ENCODE data around the gene LPA.
"Not testable (repeated sequence)": the region's sequence is repeated elsewhere in the genome, so short reads cannot be mapped to it uniquely, and the experiment has no call there.

The LPA gene

DNA sequence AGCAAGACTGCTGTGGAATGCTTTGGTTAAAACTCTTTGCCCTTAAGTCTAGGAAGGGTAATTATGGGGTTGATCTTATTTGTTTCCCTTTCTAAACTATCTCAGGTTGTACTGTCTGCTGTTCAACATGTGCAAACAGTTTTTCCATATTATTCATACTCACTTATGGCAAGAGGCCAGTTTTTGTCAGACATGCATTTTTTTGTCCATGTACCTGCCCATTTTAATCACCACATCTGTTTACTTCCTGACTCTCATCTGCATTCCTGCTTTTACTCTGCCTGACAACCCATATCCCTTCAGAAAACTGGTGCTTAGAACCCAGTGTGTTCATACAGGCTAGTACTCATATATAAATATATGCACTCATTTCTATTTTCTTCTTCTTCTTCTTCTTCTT lies 80.3 kb downstream of the LPA start:
- H3K4me3 ChIP-seq (replicated peaks; ENCODE audit: insufficient read depth, low read length) = no peak overlapping the region
- H3K27ac ChIP-seq (replicated peaks) = no peak overlapping the region
- TF ChIP-seq GABPA (IDR thresholded peaks at IDR 0.05; ENCODE audit: low read depth) = no peak
- TF ChIP-seq SPI1 (IDR thresholded peaks at IDR 0.05; ENCODE audit: borderline replicate concordance, low read depth) = no peak
- TF ChIP-seq, protein P1, sequence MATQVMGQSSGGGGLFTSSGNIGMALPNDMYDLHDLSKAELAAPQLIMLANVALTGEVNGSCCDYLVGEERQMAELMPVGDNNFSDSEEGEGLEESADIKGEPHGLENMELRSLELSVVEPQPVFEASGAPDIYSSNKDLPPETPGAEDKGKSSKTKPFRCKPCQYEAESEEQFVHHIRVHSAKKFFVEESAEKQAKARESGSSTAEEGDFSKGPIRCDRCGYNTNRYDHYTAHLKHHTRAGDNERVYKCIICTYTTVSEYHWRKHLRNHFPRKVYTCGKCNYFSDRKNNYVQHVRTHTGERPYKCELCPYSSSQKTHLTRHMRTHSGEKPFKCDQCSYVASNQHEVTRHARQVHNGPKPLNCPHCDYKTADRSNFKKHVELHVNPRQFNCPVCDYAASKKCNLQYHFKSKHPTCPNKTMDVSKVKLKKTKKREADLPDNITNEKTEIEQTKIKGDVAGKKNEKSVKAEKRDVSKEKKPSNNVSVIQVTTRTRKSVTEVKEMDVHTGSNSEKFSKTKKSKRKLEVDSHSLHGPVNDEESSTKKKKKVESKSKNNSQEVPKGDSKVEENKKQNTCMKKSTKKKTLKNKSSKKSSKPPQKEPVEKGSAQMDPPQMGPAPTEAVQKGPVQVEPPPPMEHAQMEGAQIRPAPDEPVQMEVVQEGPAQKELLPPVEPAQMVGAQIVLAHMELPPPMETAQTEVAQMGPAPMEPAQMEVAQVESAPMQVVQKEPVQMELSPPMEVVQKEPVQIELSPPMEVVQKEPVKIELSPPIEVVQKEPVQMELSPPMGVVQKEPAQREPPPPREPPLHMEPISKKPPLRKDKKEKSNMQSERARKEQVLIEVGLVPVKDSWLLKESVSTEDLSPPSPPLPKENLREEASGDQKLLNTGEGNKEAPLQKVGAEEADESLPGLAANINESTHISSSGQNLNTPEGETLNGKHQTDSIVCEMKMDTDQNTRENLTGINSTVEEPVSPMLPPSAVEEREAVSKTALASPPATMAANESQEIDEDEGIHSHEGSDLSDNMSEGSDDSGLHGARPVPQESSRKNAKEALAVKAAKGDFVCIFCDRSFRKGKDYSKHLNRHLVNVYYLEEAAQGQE (IDR thresholded peaks at IDR 0.05; ENCODE audit: insufficient replicate concordance, low read depth) = no peak
- no peak for DNase-seq (ENCODE audit: low read depth in 1 of 2, low spot score in 1 of 2)
- H3K27me3 ChIP-seq (ENCODE audit: insufficient read depth, poor library complexity, severe bottlenecking) = no peaks in the 10 kb centered on the region

DNA sequence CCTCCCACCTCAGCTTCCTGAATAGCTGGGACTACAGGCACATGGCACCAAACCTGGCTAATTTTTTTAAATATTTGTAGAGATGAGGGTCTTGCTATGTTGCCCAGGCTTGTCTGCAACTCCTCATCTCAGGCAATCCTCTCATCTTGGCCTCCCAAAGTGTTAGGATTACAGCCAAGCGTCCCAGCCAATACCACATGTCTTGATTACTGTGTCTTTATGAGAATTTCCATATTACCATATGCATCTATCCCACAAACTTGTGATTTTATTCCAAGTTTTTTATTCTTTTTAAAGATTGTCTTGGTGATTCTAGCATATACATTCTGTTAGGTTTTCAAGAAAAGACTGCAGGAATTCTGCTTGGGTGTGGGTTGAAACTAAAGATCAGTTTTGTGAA lies 82.7 kb downstream of the LPA start:
- DNase-seq (ENCODE audit: low read depth in 1 of 2, low spot score in 1 of 2) = no peak
- H3K27me3 ChIP-seq (ENCODE audit: insufficient read depth, poor library complexity, severe bottlenecking) = no peaks in the 10 kb centered on the region
- no peak overlapping the region for H3K4me3 ChIP-seq (replicated peaks; ENCODE audit: insufficient read depth, low read length)
- no peak for TF ChIP-seq GABPA (IDR thresholded peaks at IDR 0.05; ENCODE audit: low read depth)
- TF ChIP-seq SPI1 (IDR thresholded peaks at IDR 0.05; ENCODE audit: borderline replicate concordance, low read depth) = no peak
- TF ChIP-seq, protein P2, sequence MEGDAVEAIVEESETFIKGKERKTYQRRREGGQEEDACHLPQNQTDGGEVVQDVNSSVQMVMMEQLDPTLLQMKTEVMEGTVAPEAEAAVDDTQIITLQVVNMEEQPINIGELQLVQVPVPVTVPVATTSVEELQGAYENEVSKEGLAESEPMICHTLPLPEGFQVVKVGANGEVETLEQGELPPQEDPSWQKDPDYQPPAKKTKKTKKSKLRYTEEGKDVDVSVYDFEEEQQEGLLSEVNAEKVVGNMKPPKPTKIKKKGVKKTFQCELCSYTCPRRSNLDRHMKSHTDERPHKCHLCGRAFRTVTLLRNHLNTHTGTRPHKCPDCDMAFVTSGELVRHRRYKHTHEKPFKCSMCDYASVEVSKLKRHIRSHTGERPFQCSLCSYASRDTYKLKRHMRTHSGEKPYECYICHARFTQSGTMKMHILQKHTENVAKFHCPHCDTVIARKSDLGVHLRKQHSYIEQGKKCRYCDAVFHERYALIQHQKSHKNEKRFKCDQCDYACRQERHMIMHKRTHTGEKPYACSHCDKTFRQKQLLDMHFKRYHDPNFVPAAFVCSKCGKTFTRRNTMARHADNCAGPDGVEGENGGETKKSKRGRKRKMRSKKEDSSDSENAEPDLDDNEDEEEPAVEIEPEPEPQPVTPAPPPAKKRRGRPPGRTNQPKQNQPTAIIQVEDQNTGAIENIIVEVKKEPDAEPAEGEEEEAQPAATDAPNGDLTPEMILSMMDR (IDR thresholded peaks at IDR 0.05; ENCODE audit: insufficient read depth, low read length) = no peak
- TF ChIP-seq, protein P1 (IDR thresholded peaks at IDR 0.05; ENCODE audit: insufficient replicate concordance, low read depth) = no peak
- TF ChIP-seq POLR2AphosphoS5 (IDR thresholded peaks at IDR 0.05; ENCODE audit: low read depth) = no peak
- H3K27ac ChIP-seq (replicated peaks) = no peak overlapping the region

- DNase-seq (ENCODE audit: low read depth in 1 of 2, low spot score in 1 of 2); H3K4me3 ChIP-seq (replicated peaks; ENCODE audit: insufficient read depth, low read length); H3K27ac ChIP-seq (replicated peaks); H3K27me3 ChIP-seq (ENCODE audit: insufficient read depth, poor library complexity, severe bottlenecking): not testable (repeated sequence)
Measured at GRCh38 chr6:160578515-160578914, 85.6 kb downstream of the LPA start.

DNA sequence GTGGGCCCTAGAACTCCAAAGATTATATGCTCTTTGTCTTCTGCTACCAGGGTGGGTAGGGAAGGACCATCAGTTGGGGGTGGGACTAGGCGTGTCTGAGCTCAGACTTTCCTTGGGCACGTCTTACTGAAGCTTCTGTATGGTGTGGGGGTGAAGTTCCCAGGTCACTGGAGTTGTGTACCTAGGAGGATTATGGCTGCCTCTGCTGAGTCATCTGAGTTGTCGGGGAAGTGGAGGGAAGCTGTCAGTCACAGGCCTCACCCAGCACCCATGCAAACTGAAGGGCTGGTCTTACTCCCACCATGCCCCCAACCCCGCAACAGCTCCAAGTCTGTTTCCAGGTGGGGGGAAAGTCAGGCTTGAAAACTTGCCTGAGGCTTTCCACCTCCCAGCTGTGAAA lies 90.1 kb downstream of the LPA start:
- no peak for TF ChIP-seq SPI1 (IDR thresholded peaks at IDR 0.05; ENCODE audit: borderline replicate concordance, low read depth)
- TF ChIP-seq, protein P2 (IDR thresholded peaks at IDR 0.05; ENCODE audit: insufficient read depth, low read length) = no peak
- no peak for TF ChIP-seq POLR2AphosphoS5 (IDR thresholded peaks at IDR 0.05; ENCODE audit: low read depth)
- no peak for TF ChIP-seq GABPA (IDR thresholded peaks at IDR 0.05; ENCODE audit: low read depth)
- TF ChIP-seq, protein P1 (IDR thresholded peaks at IDR 0.05; ENCODE audit: insufficient replicate concordance, low read depth) = no peak
- no peak overlapping the region for H3K4me3 ChIP-seq (replicated peaks; ENCODE audit: insufficient read depth, low read length)
- DNase-seq (ENCODE audit: low read depth in 1 of 2, low spot score in 1 of 2) = no peak
- no peaks in the 10 kb centered on the region for H3K27me3 ChIP-seq (ENCODE audit: insufficient read depth, poor library complexity, severe bottlenecking)
- no peak overlapping the region for H3K27ac ChIP-seq (replicated peaks)

- not testable (repeated sequence) for H3K27me3 ChIP-seq (ENCODE audit: insufficient read depth, poor library complexity, severe bottlenecking); H3K27ac ChIP-seq (replicated peaks); H3K4me3 ChIP-seq (replicated peaks; ENCODE audit: insufficient read depth, low read length); DNase-seq (ENCODE audit: low read depth in 1 of 2, low spot score in 1 of 2)
Measured at GRCh38 chr6:160571201-160571600, 92.9 kb downstream of the LPA start.
